Spinal cord (tissue), 10 donors: ENCODE measurements around the gene CENPT. TPM values are rescaled to one million over a fixed set of nuclear protein-coding genes. Genes with fewer than 3 reads are reported as not detected.

Experiments used
- DNase-seq, 6 donors: peaks; one replicate each; pipeline versions ENCODE4 v3.0.0 to v3.0.0-alpha.2; 2013 to 2015; ENCODE audit warnings: low spot score in 6 of 6, low read depth in 4 of 6
- H3K27ac ChIP-seq: one replicate; pipeline ENCODE4 v1.5.1; 2013; ENCODE audit warnings: low read depth, low read length, control low read depth
- H3K27me3 ChIP-seq: one replicate; pipeline ENCODE4 v1.6.1; 2013; ENCODE audit warnings: low read length; ENCODE audit not compliant: control insufficient read depth, insufficient read depth
- H3K36me3 ChIP-seq: one replicate; pipeline ENCODE4 v1.6.1; 2013; ENCODE audit warnings: low read length; ENCODE audit not compliant: control insufficient read depth, insufficient read depth
- H3K4me1 ChIP-seq: one replicate; pipeline ENCODE4 v1.6.1; 2013; ENCODE audit warnings: low read length; ENCODE audit not compliant: control insufficient read depth, insufficient read depth
- H3K4me3 ChIP-seq: one replicate; pipeline ENCODE4 v1.5.1; 2013; ENCODE audit warnings: low read depth, low read length, control low read depth
- H3K9me3 ChIP-seq: one replicate; pipeline ENCODE4 v1.6.1; 2013; ENCODE audit warnings: low read length; ENCODE audit not compliant: control insufficient read depth, insufficient read depth
- WGBS: methylation state at CpG from one replicate; pipeline ENCODE4 v1.1.5; 2013; ENCODE audit warnings: missing lambda C conversion rate; ENCODE audit not compliant: insufficient coverage; 5-methylcytosine and 5-hydroxymethylcytosine counted together
- polyA plus RNA-seq, 2 donors: library from polyadenylated mRNA; unstranded; fragments of 120-200 nt; gene quantifications; one replicate each; pipeline ENCODE4 v1.2.1, GENCODE V29; 2013; ENCODE audit not compliant: insufficient read length in 2 of 2
- total RNA-seq, 2 donors: library from RNA; depleted of rRNA in 1 of 2; stranded (reverse); fragments of 120-200 nt in 1 of 2; fragments of >200 nt in 1 of 2; gene quantifications; one replicate each; pipeline versions ENCODE4 v1.2.3 to v1.2.4, GENCODE V29; 2013 to 2014
- donor health status: healthy.

CENPT gene
- total and polyA plus RNA-seq, 4 donors = 22.1 to 79.2 (median 55.4) TPM

- Histone ChIP-seq H3K27me3 (no peaks in the 10 kb centered on the region), H3K9me3 (no peaks in the 10 kb centered on the region), H3K4me3 (no peak overlapping the region), H3K36me3 (peaks cover 20% of the 10 kb centered on the region), H3K4me1 (peaks cover 13% of the 10 kb centered on the region), H3K27ac (no peak overlapping the region)
- 87% methylated on average over 5 of the region's 5 CpGs for WGBS
- no peak for DNase-seq
These were observed 9.5 kb upstream of the CENPT start for GRCh38 chr16:67856927-67857546.

- Histone ChIP-seq H3K4me1 (peaks cover 13% of the 10 kb centered on the region), H3K9me3 (no peaks in the 10 kb centered on the region), H3K27me3 (no peaks in the 10 kb centered on the region), H3K36me3 (peaks cover 17% of the 10 kb centered on the region), H3K4me3 (no peak overlapping the region), H3K27ac (no peak overlapping the region)
- WGBS = 90% methylated on average over 6 of the region's 10 CpGs
- no peak for DNase-seq
These were observed 8.3 kb upstream of the CENPT start for GRCh38 chr16:67855789-67856188.

GRCh38 chr16:67853670-67854069, 6.2 kb upstream of the CENPT start:
- H3K4me1 ChIP-seq = peaks cover 13% of the 10 kb centered on the region
- H3K27me3 ChIP-seq = no peaks in the 10 kb centered on the region
- H3K9me3 ChIP-seq = no peaks in the 10 kb centered on the region
- no peak overlapping the region for H3K4me3 ChIP-seq
- peaks cover 24% of the 10 kb centered on the region for H3K36me3 ChIP-seq
- 100% methylated on average over 3 of the region's 3 CpGs for WGBS
- H3K27ac ChIP-seq = no peak overlapping the region
- no peak for DNase-seq

GRCh38 chr16:67848118-67848517, 625 bp upstream of the CENPT start:
- Histone ChIP-seq H3K9me3 (no peaks in the 10 kb centered on the region), H3K27me3 (no peaks in the 10 kb centered on the region), H3K36me3 (peaks cover 13% of the 10 kb centered on the region), H3K4me1 (peaks cover 42% of the 10 kb centered on the region), H3K4me3 (peak overlapping the region; percentile 74), H3K27ac (no peak overlapping the region)
- WGBS = 95% methylated on average over 5 of the region's 11 CpGs
- no peak for DNase-seq

GRCh38 chr16:67846320-67847063, 1.0 kb downstream of the CENPT start, which contains the start of gene NUTF2:
NUTF2 (plus strand) TSS chr16:67846933; CDS start chr16:67865131, 18,198 bp downstream.
- peaks cover 50% of the 10 kb centered on the region for H3K4me1 ChIP-seq
- peak; percentile 90 to 99 (median 94) for DNase-seq
- H3K4me3 ChIP-seq = peak within 1 kb of the TSS; percentile 74
- H3K9me3 ChIP-seq = no peaks in the 10 kb centered on the region
- peak within 1 kb of the TSS; percentile 95 for H3K27ac ChIP-seq
- no peaks in the 10 kb centered on the region for H3K27me3 ChIP-seq
- under 1% methylated on average over 57 of the region's 57 CpGs for WGBS
- H3K36me3 ChIP-seq = peaks cover 13% of the 10 kb centered on the region

- peaks cover 54% of the 10 kb centered on the region for H3K4me1 ChIP-seq
These were observed 1.5 kb downstream of the CENPT start for GRCh38 chr16:67846063-67846319.

GRCh38 chr16:67845291-67846062, 2.0 kb downstream of the CENPT start:
- no peak for DNase-seq
- peak overlapping the region; percentile 74 for H3K4me3 ChIP-seq
- peaks cover 13% of the 10 kb centered on the region for H3K36me3 ChIP-seq
- 67% methylated on average over 5 of the region's 5 CpGs for WGBS
- no peaks in the 10 kb centered on the region for H3K9me3 ChIP-seq
- peaks cover 54% of the 10 kb centered on the region for H3K4me1 ChIP-seq
- H3K27me3 ChIP-seq = no peaks in the 10 kb centered on the region
- H3K27ac ChIP-seq = peak overlapping the region; percentile 95

More at GRCh38 chr16:67846063-67846319, 1.5 kb downstream of the CENPT start:
- Histone ChIP-seq H3K27ac (peak overlapping the region; percentile 95), H3K27me3 (no peaks in the 10 kb centered on the region), H3K9me3 (no peaks in the 10 kb centered on the region), H3K4me3 (peak overlapping the region; percentile 74), H3K36me3 (peaks cover 13% of the 10 kb centered on the region)
- WGBS = no CpG with 5 or more reads among the region's 2 CpGs
- no peak for DNase-seq

GRCh38 chr16:67844497-67844896, 3.0 kb downstream of the CENPT start:
- Histone ChIP-seq H3K4me1 (peaks cover 54% of the 10 kb centered on the region), H3K27ac (no peak overlapping the region), H3K36me3 (peaks cover 5% of the 10 kb centered on the region), H3K9me3 (no peaks in the 10 kb centered on the region), H3K4me3 (no peak overlapping the region), H3K27me3 (no peaks in the 10 kb centered on the region)
- 68% methylated on average over 3 of the region's 4 CpGs for WGBS
- no peak for DNase-seq

- H3K4me1 ChIP-seq = peaks cover 52% of the 10 kb centered on the region
- H3K36me3 ChIP-seq = peaks cover 2% of the 10 kb centered on the region
- DNase-seq = peak in 1 of 6 donors; percentile 66
- peak overlapping the region; percentile 72 for H3K4me3 ChIP-seq
- no peaks in the 10 kb centered on the region for H3K27me3 ChIP-seq
- H3K27ac ChIP-seq = peak overlapping the region; percentile 85
- H3K9me3 ChIP-seq = no peaks in the 10 kb centered on the region
- 1% methylated on average over 11 of the region's 11 CpGs for WGBS
These were observed 4.1 kb downstream of the CENPT start for GRCh38 chr16:67843343-67843765.
